SK-N-SH treated with all-trans-retinoic acid at 6 μM for 48 hours (cell line): ENCODE data around the gene KIAA1755.

Experiments
- CREB5 ChIP-seq: fragments of 250-450 bp; sonication (Bioruptor Pico); IDR thresholded peaks from 2 replicates; pipeline ENCODE4 v1.5.1; 2020; ENCODE audit warnings: low read depth, mild to moderate bottlenecking, moderate library complexity
- ESRRG ChIP-seq: fragments of 250-450 bp; sonication (Bioruptor Pico); IDR thresholded peaks from 2 replicates; pipeline ENCODE4 v1.6.1; 2021; ENCODE audit warnings: mild to moderate bottlenecking
- GLIS3 ChIP-seq: fragments of 250-450 bp; sonication (Bioruptor Pico); IDR thresholded peaks from 2 replicates; pipeline ENCODE4 v1.5.0; 2020; ENCODE audit warnings: mild to moderate bottlenecking, moderate library complexity
- PATZ1 ChIP-seq: fragments of 250-450 bp; sonication (Bioruptor Pico); IDR thresholded peaks from 2 replicates; pipeline ENCODE4 v1.8.0; 2020; ENCODE audit warnings: mild to moderate bottlenecking, moderate library complexity, borderline replicate concordance
- PPARA ChIP-seq: fragments of 250-450 bp; sonication (Bioruptor Pico); IDR thresholded peaks from 2 replicates; pipeline ENCODE4 v1.5.0; 2020; ENCODE audit warnings: mild to moderate bottlenecking, borderline replicate concordance
- RARB ChIP-seq: fragments of 250-450 bp; sonication (Bioruptor Pico); IDR thresholded peaks from 2 replicates; pipeline ENCODE4 v1.8.0; 2021; ENCODE audit warnings: mild to moderate bottlenecking, moderate library complexity
- SNAI2 ChIP-seq: fragments of 250-450 bp; sonication (Bioruptor Pico); IDR thresholded peaks from 2 replicates; pipeline ENCODE4 v1.5.0; 2020; ENCODE audit warnings: mild to moderate bottlenecking, moderate library complexity

GRCh38 chr20:38278131-38278530 is 17.6 kb upstream of the KIAA1755 start:
- TF ChIP-seq CREB5 (CRISPR knock-in tag), result no peak
- no peak for TF ChIP-seq RARB (CRISPR knock-in tag)
- TF ChIP-seq PPARA (CRISPR knock-in tag), result no peak
- TF ChIP-seq SNAI2 (CRISPR knock-in tag), result no peak
- no peak for TF ChIP-seq ESRRG
- no peak for TF ChIP-seq PATZ1 (CRISPR knock-in tag)
- no peak for TF ChIP-seq GLIS3
